Measurements from ENCODE around the gene TXLNG.

DNA sequence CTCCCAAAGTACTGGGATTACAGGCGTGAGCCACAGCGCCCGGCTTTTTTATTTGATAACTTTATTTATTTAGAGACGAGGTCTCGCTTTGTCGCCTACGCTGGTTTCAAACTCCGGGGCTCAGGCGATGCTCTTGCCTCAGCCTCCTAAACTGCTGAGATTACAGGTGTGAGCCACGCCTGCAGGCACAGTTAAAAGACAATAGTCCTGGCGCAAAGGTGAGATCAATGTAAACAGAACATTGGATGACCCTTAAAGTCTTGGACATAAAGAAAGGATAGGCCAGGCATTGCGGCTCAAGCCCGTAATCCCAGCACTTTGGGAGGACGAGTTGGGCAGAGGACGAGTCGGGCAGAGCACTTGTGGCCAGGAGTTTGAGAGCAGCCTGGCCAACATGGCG lies 2.8 kb upstream of the TXLNG start:
- TF ChIP-seq EZH2phosphoT487 (IDR thresholded peaks at IDR 0.05; ENCODE audit: insufficient read depth, low read depth): no peak
- no peak for TF ChIP-seq EZH2 (IDR thresholded peaks at IDR 0.05; ENCODE audit: insufficient read depth, poor library complexity, severe bottlenecking)
